ENCODE data around the gene SFI1.
A peak's percentile ranks its signal among the peaks of the same experiment; 100 is the strongest.
"Not testable (repeated sequence)": the region's sequence is repeated elsewhere in the genome, so short reads cannot be mapped to it uniquely, and the experiment has no call there.

The SFI1 gene

DNA sequence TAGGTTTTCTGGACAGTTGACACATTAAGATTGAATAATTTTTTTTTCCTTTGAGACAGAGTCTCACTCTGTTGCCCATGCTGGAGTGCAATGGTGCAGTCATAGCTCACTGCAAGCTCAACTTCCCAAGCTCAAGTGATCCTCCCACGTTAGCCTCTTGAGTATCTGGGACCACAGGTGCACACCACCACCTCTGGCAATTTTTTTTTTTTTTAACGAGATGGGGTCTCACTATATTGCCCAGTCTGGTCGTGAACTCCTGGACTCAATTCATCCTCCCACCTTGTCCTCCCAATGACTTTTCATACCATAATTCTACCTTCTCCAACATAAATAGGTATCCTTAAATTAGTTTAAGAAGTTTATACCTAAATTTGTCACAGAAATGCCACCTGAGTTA is 15.2 kb upstream of the SFI1 start:
- no peak overlapping the region for H3K4me3 Mint-ChIP-seq
- H3K36me3 Mint-ChIP-seq (ENCODE audit: low read depth) = peaks cover 76% of the 10 kb centered on the region
- H3K27ac Mint-ChIP-seq = no peak overlapping the region
- no peaks in the 10 kb centered on the region for H3K4me1 Mint-ChIP-seq
- H3K9me3 Mint-ChIP-seq = no peaks in the 10 kb centered on the region
- no peaks in the 10 kb centered on the region for H3K27me3 Mint-ChIP-seq (ENCODE audit: low read depth)
- TF ChIP-seq, protein P1, sequence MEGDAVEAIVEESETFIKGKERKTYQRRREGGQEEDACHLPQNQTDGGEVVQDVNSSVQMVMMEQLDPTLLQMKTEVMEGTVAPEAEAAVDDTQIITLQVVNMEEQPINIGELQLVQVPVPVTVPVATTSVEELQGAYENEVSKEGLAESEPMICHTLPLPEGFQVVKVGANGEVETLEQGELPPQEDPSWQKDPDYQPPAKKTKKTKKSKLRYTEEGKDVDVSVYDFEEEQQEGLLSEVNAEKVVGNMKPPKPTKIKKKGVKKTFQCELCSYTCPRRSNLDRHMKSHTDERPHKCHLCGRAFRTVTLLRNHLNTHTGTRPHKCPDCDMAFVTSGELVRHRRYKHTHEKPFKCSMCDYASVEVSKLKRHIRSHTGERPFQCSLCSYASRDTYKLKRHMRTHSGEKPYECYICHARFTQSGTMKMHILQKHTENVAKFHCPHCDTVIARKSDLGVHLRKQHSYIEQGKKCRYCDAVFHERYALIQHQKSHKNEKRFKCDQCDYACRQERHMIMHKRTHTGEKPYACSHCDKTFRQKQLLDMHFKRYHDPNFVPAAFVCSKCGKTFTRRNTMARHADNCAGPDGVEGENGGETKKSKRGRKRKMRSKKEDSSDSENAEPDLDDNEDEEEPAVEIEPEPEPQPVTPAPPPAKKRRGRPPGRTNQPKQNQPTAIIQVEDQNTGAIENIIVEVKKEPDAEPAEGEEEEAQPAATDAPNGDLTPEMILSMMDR (IDR thresholded peaks at IDR 0.05; ENCODE audit: unreplicated experiment in 3 of 3) = no peak

DNA sequence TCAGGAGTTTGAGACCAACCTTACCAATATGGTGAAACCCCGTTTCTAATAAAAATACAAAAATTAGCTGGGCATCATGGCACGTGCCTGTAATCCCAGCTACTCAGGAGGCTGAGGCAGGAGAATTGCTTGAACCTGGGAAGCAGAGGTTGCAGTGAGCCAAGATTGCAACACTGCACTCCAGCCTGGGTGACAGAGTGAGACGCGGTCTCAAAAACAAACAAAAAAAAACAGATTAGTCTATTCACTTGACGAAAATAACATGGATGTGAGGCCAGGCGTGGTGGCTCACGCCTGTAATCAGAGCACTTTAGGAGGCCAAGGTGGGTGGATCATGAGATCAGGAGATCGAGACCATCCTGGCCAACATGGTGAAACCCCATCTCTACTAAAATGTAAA is 13.9 kb upstream of the SFI1 start:
- H3K4me1 Mint-ChIP-seq; H3K27ac Mint-ChIP-seq; H3K4me3 Mint-ChIP-seq; H3K9me3 Mint-ChIP-seq; H3K27me3 Mint-ChIP-seq (ENCODE audit: low read depth): not testable (repeated sequence)
- peaks cover 76% of the 10 kb centered on the region for H3K36me3 Mint-ChIP-seq (ENCODE audit: low read depth)

GRCh38 chr22:31486369-31486768 is 10.0 kb upstream of the SFI1 start:
- not testable (repeated sequence) for H3K27me3 Mint-ChIP-seq (ENCODE audit: low read depth); H3K27ac Mint-ChIP-seq
- H3K4me3 Mint-ChIP-seq = peak overlapping the region in 1 of 3 experiments; percentile 74

DNA sequence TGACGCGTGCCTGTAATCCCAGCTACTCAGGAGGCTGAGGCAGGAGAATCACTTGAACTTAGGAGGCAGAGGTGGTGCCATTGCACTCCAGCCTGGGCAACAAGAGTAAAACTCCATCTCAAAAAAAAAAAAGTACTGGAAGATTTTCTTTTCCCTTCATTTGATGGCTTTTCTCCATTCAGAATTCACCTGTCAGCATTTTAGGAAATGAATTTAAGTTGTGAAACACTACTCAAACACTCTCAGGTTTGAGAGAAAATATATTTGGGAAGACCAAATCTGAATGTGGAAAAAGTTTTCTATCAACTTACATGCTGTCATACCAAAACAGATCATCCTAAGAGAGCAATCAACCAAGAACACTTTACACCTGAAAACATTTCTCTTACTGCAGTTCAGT is 9.4 kb upstream of the SFI1 start:
- Mint-ChIP-seq H3K4me3 (peak overlapping the region; percentile 44 to 74 (median 51)), H3K27me3 (ENCODE audit: low read depth) (no peaks in the 10 kb centered on the region), H3K4me1 (peaks cover 19% of the 10 kb centered on the region), H3K27ac (no peak overlapping the region), H3K9me3 (no peaks in the 10 kb centered on the region), H3K36me3 (ENCODE audit: low read depth) (peaks cover 48% of the 10 kb centered on the region)
- TF ChIP-seq, protein P1 (IDR thresholded peaks at IDR 0.05; ENCODE audit: unreplicated experiment in 3 of 3) = no peak

More at GRCh38 chr22:31486369-31486768, 10.0 kb upstream of the SFI1 start:
- H3K36me3 Mint-ChIP-seq (ENCODE audit: low read depth) = peaks cover 54% of the 10 kb centered on the region
- H3K4me1 Mint-ChIP-seq = peaks cover 19% of the 10 kb centered on the region
- H3K9me3 Mint-ChIP-seq = not testable (repeated sequence)

GRCh38 chr22:31488346-31488883 is 7.9 kb upstream of the SFI1 start:
- H3K9me3 Mint-ChIP-seq = no peaks in the 10 kb centered on the region
- H3K36me3 Mint-ChIP-seq (ENCODE audit: low read depth) = peaks cover 35% of the 10 kb centered on the region
- peaks cover 20% of the 10 kb centered on the region for H3K4me1 Mint-ChIP-seq
- H3K4me3 Mint-ChIP-seq = peak overlapping the region; percentile 81 to 94 (median 91)
- TF ChIP-seq, protein P1 (IDR thresholded peaks at IDR 0.05; ENCODE audit: unreplicated experiment in 3 of 3) = no peak
- no peaks in the 10 kb centered on the region for H3K27me3 Mint-ChIP-seq (ENCODE audit: low read depth)
- peak overlapping the region; percentile 94 to 97 (median 95) for H3K27ac Mint-ChIP-seq

- H3K27ac Mint-ChIP-seq = peak overlapping the region; percentile 95 to 98 (median 97)
- no peaks in the 10 kb centered on the region for H3K27me3 Mint-ChIP-seq (ENCODE audit: low read depth)
Measured at GRCh38 chr22:31488988-31489617, 7.2 kb upstream of the SFI1 start.

More at GRCh38 chr22:31488988-31489617, 7.2 kb upstream of the SFI1 start:
- H3K4me3 Mint-ChIP-seq = peak overlapping the region; percentile 81 to 94 (median 91)
- H3K4me1 Mint-ChIP-seq = peaks cover 23% of the 10 kb centered on the region
- H3K36me3 Mint-ChIP-seq (ENCODE audit: low read depth) = peaks cover 28% of the 10 kb centered on the region
- TF ChIP-seq, protein P1 (IDR thresholded peaks at IDR 0.05; ENCODE audit: unreplicated experiment in 3 of 3) = no peak
- no peaks in the 10 kb centered on the region for H3K9me3 Mint-ChIP-seq
